Measurements from ENCODE around the gene PRICKLE2. TPM values are rescaled to one million over a fixed set of nuclear protein-coding genes. Genes with fewer than 3 reads are reported as not detected.

PRICKLE2 gene
- total and polyA plus RNA-seq, 10 of the 15 experiments (the other 5 are each of a cell fraction or from before 2014, with no cell fraction given), result 0.11 to 2.6 (median 0.69) TPM

- SMC1A ChIA-PET (ENCODE audit: uncharacterized antibody, unreplicated experiment), result interaction anchor here (0.6 kb wide), 1 partner anchor 251 kb away, joined by 3 read pairs; no protein-coding TSS in a partner anchor
- TF ChIP-seq RAD21 (IDR thresholded peaks at IDR 0.05; ENCODE audit: insufficient read depth, low read depth, low read length) (no peak), ASH2L (IDR thresholded peaks at IDR 0.05; ENCODE audit: borderline replicate concordance, low read depth) (no peak), PKNOX1 (IDR thresholded peaks at IDR 0.05) (no peak), POLR2AphosphoS2 (IDR thresholded peaks at IDR 0.05; ENCODE audit: low read depth, low read length) (no peak), MYC (IDR thresholded peaks at IDR 0.05; ENCODE audit: insufficient read depth, insufficient read length, insufficient replicate concordance, low read length, severe bottlenecking) (no peak), GABPA (IDR thresholded peaks at IDR 0.05; ENCODE audit: low read depth) (no peak)
- no peak overlapping the region for H3K9ac ChIP-seq (ENCODE audit: control insufficient read depth, insufficient read depth, low read length)
- no peaks in the 10 kb centered on the region for H4K20me1 ChIP-seq (ENCODE audit: control insufficient read depth, insufficient read depth)
- no peak overlapping the region for H3K27ac ChIP-seq (ENCODE audit: control insufficient read depth, insufficient read depth)
- H3K4me1 ChIP-seq (ENCODE audit: control insufficient read depth, insufficient read depth, low read length), result no peaks in the 10 kb centered on the region
- no peak overlapping the region for H3K4me2 ChIP-seq (ENCODE audit: control insufficient read depth, insufficient read depth)
- intact Hi-C loops (cut with micrococcal nuclease; ENCODE audit: unreplicated experiment), result no loop called here
- in situ Hi-C loops (cut with MboI), result no loop called here
- DNase-seq (ENCODE audit: low read depth, low spot score), result no peak
- 62% methylated on average over 5 of the region's 5 CpGs for WGBS (ENCODE audit: insufficient coverage, insufficient replicate concordance, low lambda C conversion rate, missing lambda C conversion rate)
- H3K27me3 ChIP-seq (replicated peaks in 1 of 2; ENCODE audit: control insufficient read depth in 2 of 2, insufficient read depth in 2 of 2, low read length in 1 of 2), result no peaks in the 10 kb centered on the region; a peak in 1 of 4 replicates
- no peaks in the 10 kb centered on the region for H3K9me3 ChIP-seq (replicated peaks; ENCODE audit: control insufficient read depth, insufficient read depth, low read length)
- H3K4me3 ChIP-seq, result no peak overlapping the region
- no peak for ATAC-seq
- POLR2A ChIA-PET, result no interaction called here
- no peak for FAIRE-seq
- CTCF ChIA-PET, result no interaction called here
- H3K36me3 ChIP-seq (ENCODE audit: control insufficient read depth in 2 of 2, insufficient read depth in 2 of 2, low read length in 1 of 2), result no peaks in the 10 kb centered on the region
- RAD21 ChIA-PET (ENCODE audit: unreplicated experiment), result no interaction called here
- H3K79me2 ChIP-seq (ENCODE audit: control insufficient read depth, insufficient read depth, low read length), result no peaks in the 10 kb centered on the region
- no peak overlapping the region for H2AFZ ChIP-seq (ENCODE audit: control insufficient read depth, low read depth, low read length)
- BruUV-seq (replicated peaks), result no TSS peak
These were observed 127.3 kb downstream of the PRICKLE2 start for GRCh38 chr3:64097920-64098319.

GRCh38 chr3:64095802-64096201 is 129.5 kb downstream of the PRICKLE2 start:
- no peak for ATAC-seq
- DNase-seq (ENCODE audit: low read depth, low spot score), result no peak
- Histone ChIP-seq H4K20me1 (ENCODE audit: control insufficient read depth, insufficient read depth) (no peaks in the 10 kb centered on the region), H3K9ac (ENCODE audit: control insufficient read depth, insufficient read depth, low read length) (no peak overlapping the region), H3K9me3 (replicated peaks; ENCODE audit: control insufficient read depth, insufficient read depth, low read length) (no peaks in the 10 kb centered on the region), H3K36me3 (ENCODE audit: control insufficient read depth in 2 of 2, insufficient read depth in 2 of 2, low read length in 1 of 2) (no peaks in the 10 kb centered on the region), H3K4me2 (ENCODE audit: control insufficient read depth, insufficient read depth) (no peak overlapping the region), H2AFZ (ENCODE audit: control insufficient read depth, low read depth, low read length) (no peak overlapping the region), H3K4me1 (ENCODE audit: control insufficient read depth, insufficient read depth, low read length) (no peaks in the 10 kb centered on the region), H3K27me3 (replicated peaks in 1 of 2; ENCODE audit: control insufficient read depth in 2 of 2, insufficient read depth in 2 of 2, low read length in 1 of 2) (no peaks in the 10 kb centered on the region), H3K27ac (ENCODE audit: control insufficient read depth, insufficient read depth) (no peak overlapping the region), H3K4me3 (no peak overlapping the region), H3K79me2 (ENCODE audit: control insufficient read depth, insufficient read depth, low read length) (no peaks in the 10 kb centered on the region)
- 17% methylated on average over 3 of the region's 3 CpGs for WGBS (ENCODE audit: insufficient coverage, insufficient replicate concordance, low lambda C conversion rate, missing lambda C conversion rate)
- ChIA-PET SMC1A (ENCODE audit: uncharacterized antibody, unreplicated experiment) (interaction anchor here (1.1 kb wide), 1 partner anchor 11 kb away, joined by 3 read pairs; no protein-coding TSS in a partner anchor), CTCF (interaction anchor here (2.7 kb wide), 1 partner anchor 9 kb away, joined by 6 read pairs; no protein-coding TSS in a partner anchor), RAD21 (ENCODE audit: unreplicated experiment) (no interaction called here), POLR2A (no interaction called here)
- FAIRE-seq, result no peak
- in situ Hi-C loops (cut with MboI), result no loop called here
- BruUV-seq (replicated peaks), result no TSS peak
- intact Hi-C loops (cut with micrococcal nuclease; ENCODE audit: unreplicated experiment), result no loop called here
- no peak for TF ChIP-seq ESRRA (IDR thresholded peaks at IDR 0.05; ENCODE audit: low read length)
- no peak for TF ChIP-seq ZBTB33 (IDR thresholded peaks at IDR 0.05)
- TF ChIP-seq TCF3 (IDR thresholded peaks at IDR 0.05; ENCODE audit: borderline replicate concordance, insufficient read depth, low read depth, low read length), result no peak
- no peak for TF ChIP-seq ZNF207 (IDR thresholded peaks at IDR 0.05; ENCODE audit: borderline replicate concordance)
- no peak for TF ChIP-seq FOXM1 (IDR thresholded peaks at IDR 0.05; ENCODE audit: low read depth, low read length)

Measured in GM12878 (cell line).